ENCODE measurements around the gene RSPH1.
A peak's percentile ranks its signal among the peaks of the same experiment; 100 is the strongest.

The RSPH1 gene

DNA sequence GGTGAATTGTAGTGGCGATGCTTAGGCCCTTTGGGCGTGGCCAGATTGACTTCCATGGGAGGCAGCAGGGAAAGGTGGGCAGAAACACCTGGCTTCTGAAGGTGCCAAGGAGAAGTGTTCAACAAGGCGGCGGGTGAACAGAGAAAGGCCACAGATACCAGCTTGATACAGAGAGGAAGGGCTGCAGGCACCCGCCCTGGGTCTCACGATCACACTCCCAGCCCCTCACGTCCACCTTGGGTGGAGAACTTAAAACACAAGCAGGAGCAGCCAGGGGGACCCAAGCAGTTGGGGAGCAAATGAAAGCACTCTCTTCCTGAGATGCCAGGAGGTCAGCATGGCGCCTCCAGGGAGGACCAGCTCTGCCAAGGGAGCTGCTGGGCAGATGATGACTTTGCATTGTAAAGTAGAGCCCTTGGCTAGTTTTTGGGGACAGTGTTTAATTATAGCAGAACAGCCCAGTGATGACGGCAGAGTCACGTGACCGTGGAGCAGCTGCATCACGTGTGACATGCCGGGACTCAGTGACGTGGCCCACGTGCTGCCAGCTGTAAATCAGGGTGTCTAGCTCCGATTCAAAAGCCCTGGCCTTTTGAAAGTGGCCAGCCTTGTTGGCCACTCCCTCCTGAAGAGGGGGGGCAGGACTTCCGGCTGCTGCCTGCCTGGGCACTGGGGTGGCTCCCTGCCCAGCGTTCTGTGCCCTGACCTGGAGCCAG, 36.6 kb upstream of the RSPH1 start:
- no peak for DNase-seq (ENCODE audit: low read depth in 2 of 2)

DNA sequence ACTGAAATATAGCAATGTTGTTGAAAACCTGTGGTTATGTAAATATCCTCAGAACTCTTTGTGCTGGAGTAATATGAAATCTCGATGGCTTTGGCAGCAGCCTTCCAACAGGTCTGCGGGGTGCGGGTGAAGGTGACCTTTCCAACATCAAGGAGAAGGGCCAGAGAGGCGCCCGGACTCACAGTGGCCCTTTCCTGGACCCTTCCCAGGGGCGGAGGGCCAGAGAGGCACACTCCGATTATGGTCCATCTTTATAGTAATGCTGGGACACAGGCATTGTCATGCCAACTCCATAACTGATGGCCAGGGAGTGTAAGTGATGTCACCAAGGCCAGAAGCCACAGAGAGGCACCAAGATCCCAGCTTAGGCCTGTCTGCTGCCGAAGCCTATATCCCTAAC, 35.7 kb upstream of the RSPH1 start:
- no peak for DNase-seq (ENCODE audit: low read depth in 2 of 2)

DNA sequence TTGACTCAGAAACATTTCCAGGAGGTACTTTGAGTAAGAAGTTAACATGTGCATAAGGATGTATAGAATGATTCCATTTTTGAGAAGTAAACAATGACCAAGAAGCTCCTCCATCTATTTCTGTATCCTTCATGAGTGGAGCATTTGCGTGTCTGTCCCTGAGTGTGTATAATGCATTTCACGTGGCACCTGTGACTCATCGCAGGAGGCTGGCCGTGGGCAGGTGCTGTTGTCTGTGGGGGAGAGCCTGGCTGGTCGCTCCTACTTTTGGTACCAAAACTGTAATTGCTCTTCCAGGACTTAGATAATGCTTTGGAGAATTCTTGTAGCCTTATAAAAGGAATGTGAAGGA, 34.1 kb upstream of the RSPH1 start:
- DNase-seq (ENCODE audit: low read depth in 2 of 2), result no peak

DNA sequence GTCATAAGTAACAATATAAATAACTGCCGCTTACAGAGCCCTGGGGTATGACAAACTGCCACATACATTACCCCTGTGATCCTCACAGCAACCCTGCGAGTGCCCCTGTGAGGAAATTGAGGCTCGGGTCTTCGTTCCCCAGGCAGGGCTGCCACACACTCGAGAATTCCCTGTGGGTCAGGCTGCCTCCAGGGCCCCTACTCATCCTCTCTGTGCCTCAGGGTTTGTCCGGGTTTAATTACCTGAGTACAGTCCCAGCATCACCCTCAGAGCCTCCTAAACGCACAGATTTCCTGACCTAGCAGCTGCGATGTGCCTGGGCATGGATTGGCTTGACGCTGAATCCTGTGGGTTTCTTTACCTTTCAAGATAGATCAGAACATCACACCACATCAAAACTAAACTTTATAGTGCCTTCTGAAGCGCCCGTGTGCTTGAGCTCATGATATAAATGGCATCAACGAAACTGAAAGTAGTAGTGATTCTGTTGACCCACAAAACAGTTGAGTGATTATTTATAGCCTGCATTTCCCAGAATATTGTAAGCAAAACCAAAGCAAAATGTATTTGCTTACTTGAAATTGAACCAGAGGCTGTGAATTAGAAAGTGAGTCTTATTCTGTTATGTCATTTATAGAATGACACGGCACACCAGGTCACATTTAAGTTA, 31.6 kb upstream of the RSPH1 start:
- no peak for DNase-seq (ENCODE audit: low read depth in 2 of 2)

DNA sequence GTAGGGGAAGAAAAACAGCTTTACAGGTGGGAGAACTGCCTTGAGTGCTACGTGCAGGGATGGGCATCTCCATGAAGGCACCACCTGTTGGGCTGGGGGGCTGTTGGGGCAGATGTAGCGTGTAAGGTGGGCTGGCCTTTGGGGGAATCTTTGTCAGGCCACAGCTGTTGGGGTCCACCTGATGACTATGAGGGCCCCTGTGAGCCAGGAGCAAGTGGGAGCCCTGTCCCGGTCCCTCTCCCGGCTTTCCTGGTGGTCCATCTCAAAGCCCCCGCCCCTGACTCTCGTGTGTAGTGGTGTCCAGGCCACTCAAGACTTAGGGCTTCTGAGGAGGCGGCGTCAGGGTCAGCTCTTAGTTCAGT, 31.1 kb upstream of the RSPH1 start:
- DNase-seq (ENCODE audit: low read depth in 2 of 2), result no peak

DNA sequence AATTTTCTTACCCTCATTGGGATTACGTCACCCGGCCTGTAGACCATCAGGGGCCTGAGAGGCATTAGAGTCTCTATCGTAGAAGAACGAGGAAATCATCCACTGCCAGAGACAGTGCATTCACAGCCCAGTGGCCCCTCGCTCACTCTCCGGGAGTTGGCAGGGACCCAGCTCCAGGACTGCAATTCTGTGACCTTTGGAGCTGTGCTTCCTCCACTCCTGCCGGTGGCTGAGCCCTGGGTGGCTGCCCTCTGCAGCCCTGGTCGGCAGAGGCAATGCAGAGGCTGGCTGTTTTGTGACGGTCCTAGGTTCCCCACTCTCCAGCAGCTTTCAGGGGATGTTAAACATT, 30.3 kb upstream of the RSPH1 start:
- no peak for DNase-seq (ENCODE audit: low read depth in 2 of 2)

DNA sequence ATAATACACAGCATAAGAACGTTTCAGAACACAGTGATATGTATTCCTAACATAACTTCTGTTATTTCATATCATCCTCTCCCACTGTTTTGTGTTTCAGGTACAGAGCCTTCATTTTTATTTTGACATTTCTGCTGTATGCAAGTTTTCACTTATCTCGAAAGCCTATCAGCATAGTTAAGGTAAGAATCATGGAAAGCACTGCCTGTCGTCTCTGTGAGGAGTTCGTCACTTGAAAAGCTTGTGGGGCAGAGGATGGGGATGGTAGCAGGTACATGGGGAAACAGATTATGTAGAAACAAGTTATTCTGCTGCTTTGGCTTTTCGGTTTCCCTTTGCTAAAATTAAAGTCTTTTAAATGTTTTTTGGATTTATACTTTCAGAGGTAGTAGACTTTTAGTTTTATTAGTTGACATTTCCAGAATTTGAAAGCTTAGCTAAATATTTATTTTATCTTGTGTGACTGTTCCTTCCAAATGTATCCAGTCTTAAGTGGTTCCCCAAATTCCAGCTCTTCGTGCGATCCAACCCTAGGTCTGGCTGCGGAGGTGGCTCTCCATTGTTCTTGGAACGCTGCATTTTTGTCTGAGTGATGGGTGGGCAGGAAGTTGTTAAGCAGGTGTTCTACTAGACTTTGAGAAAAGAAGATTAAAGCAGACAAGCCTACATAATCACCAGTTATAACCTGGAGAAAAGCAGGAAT, 29.8 kb upstream of the RSPH1 start:
- no peak for DNase-seq (ENCODE audit: low read depth in 2 of 2)

DNA sequence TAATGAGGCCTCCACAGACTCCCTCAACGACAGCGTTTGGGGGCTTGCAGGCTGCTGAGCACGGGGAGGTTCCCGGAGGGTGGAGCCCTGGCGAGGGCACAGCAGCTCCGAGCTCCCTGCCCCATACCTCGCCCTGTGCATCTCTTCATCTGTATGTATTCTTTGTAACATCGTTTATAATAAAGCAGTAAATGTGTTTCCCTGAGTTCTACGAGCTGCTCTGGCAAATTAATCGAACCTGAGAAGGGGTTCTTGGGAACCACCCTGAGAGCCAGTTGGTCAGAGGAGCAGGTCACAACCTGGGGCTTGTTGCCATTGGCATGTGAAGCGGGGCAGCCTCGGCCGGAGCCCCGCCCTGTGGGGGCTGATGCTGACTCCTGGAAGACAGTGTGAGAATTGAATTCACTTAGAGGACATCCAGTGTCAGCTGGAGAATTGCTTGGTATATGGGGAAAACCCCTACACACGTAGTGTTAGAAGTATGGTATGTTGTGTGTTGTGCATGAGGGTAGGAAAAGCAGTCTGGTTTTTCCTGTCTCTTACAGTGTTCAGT, 29.1 kb upstream of the RSPH1 start:
- DNase-seq (ENCODE audit: low read depth in 2 of 2), result no peak

DNA sequence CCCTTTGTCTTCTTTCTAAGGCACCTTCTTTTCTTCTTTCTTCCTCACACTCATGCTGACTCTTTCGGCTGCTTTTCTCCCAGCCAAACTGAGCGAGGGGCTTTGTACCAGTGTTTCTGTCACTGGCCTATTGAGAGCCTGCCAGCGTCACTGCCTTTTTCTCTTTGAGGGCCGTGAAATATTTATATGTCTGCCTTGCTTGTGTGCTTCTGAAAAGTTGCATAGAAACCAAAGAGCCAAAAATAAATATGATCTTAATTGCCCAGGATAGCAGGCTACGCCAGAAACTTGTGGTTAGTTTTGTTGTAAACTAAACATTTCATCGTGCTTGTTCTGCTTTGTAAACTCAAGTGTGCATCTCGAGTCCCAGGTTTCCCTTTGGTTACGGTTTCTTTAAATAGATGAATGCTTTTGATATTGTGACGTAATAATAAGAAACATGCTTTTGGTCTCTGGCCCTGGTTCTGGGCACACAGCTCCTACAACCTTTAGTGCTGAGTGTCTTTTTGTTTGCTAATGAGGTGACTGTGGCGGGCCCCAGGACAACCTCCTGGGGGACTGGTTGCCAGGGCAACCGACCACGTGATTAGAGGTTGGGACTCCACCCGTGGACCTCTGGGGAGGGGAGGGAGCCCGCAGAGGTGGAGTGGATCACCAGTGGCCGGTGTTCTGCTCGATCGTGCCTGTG, 28.5 kb upstream of the RSPH1 start:
- peak in 1 of 2 donors; percentile 46 for DNase-seq (ENCODE audit: low read depth in 2 of 2)

DNA sequence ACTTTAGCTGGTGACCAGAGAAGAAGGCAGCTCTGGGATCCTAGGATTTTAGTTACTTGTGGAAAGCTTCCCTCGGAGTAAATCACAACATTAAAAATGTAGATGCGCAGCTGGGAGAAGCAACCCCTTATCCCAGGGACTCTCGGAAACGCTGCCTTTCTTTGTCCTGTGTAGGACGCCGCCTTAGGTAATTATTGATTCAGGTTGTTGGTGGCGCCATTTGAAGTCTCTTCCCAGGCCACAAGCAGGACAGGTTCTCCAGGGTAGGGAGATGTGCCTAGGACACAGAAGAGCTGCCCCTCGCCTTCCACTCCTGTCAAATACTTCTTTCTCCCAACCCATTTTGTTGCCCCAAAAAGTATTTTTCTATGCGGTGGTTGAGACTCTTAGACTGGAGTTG, 27.9 kb upstream of the RSPH1 start:
- no peak for DNase-seq (ENCODE audit: low read depth in 2 of 2)

DNA sequence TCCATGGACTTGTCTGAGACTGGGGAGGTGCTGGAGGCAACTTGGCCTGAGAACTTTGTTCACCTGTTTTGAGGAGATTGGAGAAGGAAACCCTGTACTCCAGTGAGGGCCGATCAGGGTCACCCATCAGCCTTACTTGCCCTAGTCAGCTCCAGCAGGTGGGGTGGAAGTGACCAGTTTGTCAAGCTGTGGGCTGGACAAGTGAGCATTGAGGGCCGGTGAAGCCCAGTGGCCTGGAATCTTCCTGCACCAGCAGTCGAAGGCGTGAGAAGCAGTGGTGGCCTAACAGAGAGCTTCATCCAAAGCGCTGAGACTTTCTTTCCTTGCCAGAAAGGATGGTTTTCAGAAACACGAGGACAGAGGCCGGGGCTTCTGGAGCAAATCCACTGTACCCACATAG, 27.2 kb upstream of the RSPH1 start:
- DNase-seq (ENCODE audit: low read depth in 2 of 2), result no peak

DNA sequence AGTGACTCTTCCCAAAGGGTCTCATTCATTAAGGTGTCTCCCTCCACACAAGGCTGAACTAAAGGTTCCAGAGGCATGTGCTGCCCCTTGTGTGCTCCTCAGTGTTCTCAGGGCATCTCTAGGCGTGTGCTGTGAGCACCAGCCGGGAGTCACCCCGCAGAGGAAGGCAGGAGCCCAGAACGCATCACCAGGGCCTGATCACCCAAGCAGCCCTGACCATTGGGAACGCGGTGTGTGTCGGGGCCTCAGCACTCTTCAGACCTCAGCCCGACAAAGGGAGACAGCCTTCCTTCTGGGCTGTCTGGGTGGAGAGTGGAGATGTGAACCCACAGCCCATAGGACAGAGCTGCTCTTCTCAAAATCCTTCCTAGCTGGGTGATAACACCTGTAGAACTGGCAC, 26.7 kb upstream of the RSPH1 start:
- DNase-seq (ENCODE audit: low read depth in 2 of 2), result no peak

DNA sequence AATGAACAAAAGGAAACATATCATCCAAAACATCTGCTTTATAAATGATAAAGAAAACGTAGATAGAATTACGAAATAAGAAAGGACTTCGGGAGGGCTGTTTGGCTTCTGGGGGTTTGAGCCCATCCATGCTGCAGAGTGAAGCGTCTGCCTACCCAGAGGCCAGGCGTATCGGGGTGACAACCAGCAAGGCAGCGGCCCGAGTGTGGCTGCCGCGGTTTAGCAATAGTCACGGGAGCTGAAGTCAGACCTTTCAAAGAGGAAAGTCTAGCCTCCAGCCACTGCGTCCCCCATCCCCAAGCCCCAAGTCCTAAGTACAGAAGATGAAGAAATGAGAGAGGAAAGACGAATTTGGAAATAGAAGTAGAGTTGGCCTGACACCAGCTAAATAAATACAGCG, 26.2 kb upstream of the RSPH1 start:
- DNase-seq (ENCODE audit: low read depth in 2 of 2), result no peak

DNA sequence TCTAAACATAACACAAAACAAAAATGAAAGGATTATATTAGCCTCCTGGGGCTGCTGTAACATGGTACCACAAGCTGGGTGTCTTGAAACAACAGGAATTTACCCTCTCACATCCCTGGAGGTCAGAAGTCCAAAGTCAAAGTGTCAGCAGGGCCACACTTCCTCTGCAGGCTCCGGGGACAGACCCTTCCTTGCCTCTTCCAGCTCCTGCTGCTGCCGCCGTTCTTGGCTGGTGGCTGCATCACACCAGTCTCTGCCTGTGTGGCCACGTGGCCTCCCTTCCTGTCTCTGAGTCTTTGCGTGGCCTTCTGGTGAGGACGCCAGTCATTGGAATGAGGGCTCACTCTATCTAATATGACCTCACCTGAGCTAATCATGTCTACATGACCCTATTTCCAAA, 25.8 kb upstream of the RSPH1 start:
- no peak for DNase-seq (ENCODE audit: low read depth in 2 of 2)

DNA sequence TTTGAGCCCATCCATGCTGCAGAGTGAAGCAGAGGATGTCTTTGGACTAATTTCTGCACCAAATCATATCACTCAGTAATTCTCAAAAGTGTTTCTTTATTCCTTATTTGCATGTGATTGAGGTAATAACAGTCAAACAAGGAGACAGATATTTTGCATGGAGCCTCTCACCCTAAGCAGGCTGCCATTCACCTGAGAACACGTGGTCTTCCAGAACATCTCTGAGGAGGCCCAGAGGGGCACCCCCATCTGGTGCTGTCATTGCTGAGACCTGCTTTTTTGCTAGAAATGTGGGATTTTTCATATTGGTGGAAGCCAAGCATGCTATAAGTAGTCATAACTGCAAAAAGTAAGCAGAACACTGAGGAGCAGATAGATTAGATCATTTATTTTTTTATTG, 25.4 kb upstream of the RSPH1 start:
- DNase-seq (ENCODE audit: low read depth in 2 of 2), result no peak

DNA sequence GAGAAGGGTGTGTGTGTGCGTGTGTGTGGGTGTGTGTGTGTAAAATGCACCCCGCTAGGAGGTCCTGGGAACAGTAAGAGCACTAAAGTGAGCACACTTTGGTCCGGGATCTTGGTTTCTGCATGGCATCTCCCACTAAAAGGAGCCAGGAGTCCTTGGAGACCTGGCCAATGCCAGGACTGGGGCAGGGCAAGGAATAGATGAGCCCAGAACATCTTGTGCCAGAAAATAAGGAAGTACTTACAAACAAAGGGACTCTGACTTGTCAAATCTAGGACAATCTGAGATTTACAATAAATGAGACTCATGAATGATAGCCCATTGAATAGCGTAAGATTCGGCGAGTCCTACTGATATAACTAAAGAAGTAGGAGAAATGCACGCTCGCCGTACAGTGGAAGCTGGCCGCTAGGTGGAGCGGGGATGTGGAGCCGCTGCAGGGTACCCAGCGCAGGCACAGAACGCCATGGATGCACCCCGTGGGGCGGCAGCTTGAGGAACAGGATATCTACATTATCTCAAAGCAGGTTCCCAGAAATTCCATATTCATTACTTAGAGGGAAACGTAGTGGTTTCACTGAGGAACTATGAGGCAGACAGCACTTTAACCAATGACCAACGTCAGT, 24.7 kb upstream of the RSPH1 start:
- DNase-seq (ENCODE audit: low read depth in 2 of 2), result no peak

DNA sequence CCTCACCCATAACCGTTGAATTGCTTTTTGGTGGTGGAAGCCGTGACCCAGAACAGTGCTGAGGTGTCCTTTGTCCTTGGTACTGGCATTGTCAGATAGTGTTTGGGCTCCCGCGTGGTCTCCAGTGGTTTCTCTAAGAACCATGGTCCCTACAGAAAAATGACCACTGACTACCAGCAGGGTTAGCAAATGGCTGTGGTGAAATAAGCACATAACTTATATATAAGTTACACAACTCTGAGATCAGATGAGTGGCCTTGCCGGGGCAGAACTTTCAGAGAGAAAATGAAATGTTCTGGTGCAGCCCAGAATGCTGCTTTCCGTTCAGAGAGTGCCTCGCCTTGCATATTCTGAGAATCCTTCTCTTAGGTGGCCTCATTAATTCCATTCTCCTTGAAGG, 22.6 kb upstream of the RSPH1 start:
- DNase-seq (ENCODE audit: low read depth in 2 of 2), result no peak

DNA sequence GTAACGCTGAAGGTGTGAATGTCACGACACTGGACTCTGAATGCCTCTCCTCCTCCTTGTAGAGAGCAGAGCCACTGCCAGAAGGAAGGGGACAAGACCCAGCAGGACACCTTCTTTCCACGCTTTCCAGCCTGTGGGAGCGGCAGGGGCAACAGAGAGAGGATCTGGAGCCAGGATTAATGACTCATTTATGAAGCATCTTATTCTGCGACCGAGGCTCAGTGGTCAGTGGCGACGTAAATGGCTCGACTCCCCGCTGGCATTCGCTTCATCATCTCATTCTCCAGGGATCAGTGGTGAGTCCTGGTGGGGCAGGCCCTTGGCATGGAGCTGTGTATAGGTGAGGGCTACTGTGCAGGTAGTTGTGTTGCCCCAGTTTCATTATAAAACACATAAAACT, 22.2 kb upstream of the RSPH1 start:
- no peak for DNase-seq (ENCODE audit: low read depth in 2 of 2)

DNA sequence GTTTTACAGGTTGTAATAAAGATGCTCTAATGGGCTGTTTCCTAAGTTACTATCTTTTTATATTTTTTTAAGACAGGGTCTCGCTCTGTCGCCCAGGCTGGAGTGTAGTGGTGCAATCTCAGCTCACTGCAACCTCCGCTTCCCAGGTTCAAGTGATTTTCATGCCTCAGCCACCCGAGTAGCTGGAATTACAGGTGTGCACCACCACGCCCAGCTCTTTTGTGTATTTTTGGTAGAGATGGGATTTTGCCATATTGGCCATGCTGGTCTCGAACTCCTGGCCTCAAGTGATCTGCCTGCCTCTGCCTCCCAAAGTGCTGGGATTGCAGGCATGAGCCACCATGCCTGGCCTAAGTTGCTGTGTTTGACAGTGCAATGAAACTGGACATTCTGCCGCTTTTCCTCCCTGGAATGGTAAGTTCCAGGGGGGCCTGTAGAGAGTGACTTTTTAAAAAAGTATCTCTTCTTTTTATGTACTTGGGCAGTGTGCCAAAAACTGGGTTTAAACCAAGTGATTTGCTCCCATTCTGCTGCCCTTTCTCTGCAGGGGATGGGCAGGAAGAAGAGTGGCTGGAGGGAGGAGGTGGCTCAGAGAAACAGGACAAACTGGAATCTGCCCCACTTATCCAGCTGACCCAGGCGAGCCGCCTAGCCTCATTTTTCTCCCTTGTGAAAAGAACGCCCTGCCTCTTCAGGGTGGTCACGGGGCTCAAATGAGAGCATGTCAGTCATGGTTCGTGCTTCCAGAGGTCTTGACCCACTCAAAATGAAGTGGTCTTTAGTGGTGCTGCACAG, 19.9 kb upstream of the RSPH1 start:
- no peak for DNase-seq (ENCODE audit: low read depth in 2 of 2)

DNA sequence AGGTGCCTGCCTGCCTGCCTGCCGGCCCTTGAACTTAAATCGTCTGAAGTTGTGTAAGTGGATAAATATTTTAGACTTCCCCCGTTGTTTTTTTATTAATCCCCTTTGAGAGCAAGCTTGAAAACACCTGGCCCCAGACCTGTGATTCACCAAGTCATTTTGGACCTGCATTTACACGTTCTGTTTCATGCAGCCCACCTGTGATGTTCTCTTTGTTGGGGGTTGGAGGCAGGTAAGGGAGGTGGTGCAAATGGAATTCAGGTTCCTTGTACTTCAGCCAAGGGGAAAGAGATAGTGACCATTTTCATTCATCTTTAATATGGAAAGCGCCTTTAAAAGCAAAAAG, 18.8 kb upstream of the RSPH1 start:
- DNase-seq (ENCODE audit: low read depth in 2 of 2), result no peak
